Measurements from ENCODE around the gene COL4A2.
"Not testable (repeated sequence)": the region's sequence is repeated elsewhere in the genome, so short reads cannot be mapped to it uniquely, and the experiment has no call there.

The COL4A2 gene

DNA sequence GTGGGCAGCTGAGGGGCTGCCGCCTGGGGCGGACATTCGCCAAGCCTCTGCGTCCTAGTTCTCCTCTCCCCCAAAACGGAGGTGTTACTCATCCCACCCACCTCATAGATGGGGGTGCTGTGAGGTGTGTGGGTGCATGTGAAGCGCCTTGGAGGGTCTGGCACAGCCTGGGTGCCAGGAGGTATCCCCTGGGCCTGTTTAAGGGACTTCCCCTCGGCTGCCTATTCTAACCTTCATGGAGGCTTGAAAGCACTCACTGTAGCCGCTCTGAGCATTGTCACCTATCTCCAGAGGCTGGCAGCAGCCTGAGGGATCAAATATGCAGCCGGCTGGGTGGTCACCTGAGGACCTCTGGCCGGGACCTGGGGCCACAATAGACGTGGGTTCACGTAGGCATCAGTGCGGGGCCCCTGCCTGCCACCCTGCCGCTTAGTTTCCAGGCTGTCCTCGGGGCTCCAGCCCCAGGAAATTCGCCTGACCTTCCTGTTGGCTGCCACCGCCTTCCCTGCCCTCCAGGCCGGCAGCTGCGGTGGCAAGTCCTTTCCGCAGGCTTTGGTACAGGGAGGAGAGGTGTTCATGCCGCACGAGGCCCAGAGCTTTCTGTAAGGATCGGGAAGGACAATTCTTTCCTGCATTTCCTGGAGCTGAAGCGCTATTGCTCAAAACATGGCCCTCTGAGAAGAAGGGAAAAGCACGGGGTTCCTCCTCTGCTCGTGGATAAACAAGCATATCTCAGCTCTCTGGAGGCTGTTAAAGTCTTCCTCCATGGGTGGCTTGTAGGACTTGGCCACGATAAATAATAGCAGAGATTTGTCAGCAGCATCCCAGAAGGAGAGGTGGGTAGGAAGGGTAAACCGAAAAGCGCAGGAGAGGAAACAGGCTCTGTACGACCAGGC is 4.6 kb downstream of the COL4A2 start:
- Mint-ChIP-seq H3K9me3 (no peaks in the 10 kb centered on the region), H3K4me3 (peak overlapping the region in 2 of 3 experiments; percentile 7 to 53), H3K36me3 (ENCODE audit: low read depth) (peaks cover 29% of the 10 kb centered on the region), H3K4me1 (peaks cover 50% of the 10 kb centered on the region), H3K27ac (peak overlapping the region in 2 of 3 experiments; percentile 20 to 47), H3K27me3 (ENCODE audit: low read depth) (no peaks in the 10 kb centered on the region)
- TF ChIP-seq, protein P1, sequence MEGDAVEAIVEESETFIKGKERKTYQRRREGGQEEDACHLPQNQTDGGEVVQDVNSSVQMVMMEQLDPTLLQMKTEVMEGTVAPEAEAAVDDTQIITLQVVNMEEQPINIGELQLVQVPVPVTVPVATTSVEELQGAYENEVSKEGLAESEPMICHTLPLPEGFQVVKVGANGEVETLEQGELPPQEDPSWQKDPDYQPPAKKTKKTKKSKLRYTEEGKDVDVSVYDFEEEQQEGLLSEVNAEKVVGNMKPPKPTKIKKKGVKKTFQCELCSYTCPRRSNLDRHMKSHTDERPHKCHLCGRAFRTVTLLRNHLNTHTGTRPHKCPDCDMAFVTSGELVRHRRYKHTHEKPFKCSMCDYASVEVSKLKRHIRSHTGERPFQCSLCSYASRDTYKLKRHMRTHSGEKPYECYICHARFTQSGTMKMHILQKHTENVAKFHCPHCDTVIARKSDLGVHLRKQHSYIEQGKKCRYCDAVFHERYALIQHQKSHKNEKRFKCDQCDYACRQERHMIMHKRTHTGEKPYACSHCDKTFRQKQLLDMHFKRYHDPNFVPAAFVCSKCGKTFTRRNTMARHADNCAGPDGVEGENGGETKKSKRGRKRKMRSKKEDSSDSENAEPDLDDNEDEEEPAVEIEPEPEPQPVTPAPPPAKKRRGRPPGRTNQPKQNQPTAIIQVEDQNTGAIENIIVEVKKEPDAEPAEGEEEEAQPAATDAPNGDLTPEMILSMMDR (IDR thresholded peaks at IDR 0.05; ENCODE audit: unreplicated experiment in 3 of 3) = no peak

DNA sequence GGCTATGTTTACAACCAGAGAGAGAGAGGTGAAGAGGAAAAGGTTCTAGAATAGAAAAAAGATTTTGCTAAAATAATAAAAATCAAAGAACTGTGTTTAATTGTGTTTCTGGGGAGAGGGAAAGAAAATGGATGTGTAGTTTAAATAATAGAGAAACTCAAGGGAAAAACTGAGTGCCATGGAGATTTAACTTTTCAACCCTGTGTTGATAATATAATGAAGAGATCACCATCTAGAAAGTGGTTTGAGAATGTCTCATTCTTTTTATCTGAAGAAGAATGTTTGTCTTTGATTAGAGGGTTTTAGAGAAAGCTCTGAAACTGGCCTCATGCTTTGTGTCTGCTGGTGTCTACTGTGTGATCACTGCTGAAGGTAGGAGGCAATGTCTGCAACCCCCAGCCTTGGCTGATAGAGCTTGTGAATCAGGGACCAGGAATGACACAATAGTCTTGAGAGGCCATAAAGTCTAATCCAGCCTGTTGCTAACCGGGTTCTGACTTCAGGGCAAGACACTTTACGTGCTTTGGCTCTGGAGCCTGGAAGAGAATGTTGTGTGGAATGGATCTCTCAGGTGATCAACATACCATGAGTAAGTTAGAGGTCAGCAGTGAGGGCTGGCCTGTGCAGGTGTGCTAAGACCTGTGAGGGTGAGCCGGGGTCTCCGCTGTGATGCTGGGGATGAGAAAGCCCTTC is 5.4 kb downstream of the COL4A2 start:
- Mint-ChIP-seq H3K27me3 (ENCODE audit: low read depth) (no peaks in the 10 kb centered on the region), H3K4me1 (peaks cover 50% of the 10 kb centered on the region), H3K36me3 (ENCODE audit: low read depth) (peaks cover 35% of the 10 kb centered on the region), H3K9me3 (no peaks in the 10 kb centered on the region), H3K27ac (peak overlapping the region; percentile 20 to 65 (median 47)), H3K4me3 (peak overlapping the region; percentile 12 to 53 (median 33))
- TF ChIP-seq, protein P1 (IDR thresholded peaks at IDR 0.05; ENCODE audit: unreplicated experiment in 3 of 3) = no peak

DNA sequence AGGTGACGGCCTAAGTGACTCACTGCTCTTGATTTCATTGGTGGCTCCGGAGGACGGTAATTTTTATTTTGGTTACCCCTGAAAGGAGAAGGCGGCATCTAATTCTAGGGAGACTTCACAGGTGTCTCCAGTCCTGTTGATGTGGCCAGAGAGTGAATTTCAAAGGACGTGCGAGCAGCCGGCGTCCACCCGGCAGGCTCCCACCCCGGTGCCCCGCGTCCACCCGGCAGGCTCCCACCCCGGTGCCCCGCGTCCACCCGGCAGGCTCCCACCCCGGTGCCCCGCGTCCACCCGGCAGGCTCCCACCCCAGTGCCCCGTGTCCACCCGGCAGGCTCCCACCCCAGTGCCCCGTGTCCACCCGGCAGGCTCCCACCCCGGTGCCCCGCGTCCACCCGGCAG is 6.2 kb downstream of the COL4A2 start:
- Mint-ChIP-seq H3K4me1 (peaks cover 50% of the 10 kb centered on the region), H3K36me3 (ENCODE audit: low read depth) (peaks cover 35% of the 10 kb centered on the region), H3K27ac (peak overlapping the region in 2 of 3 experiments; percentile 20 to 65)
- not testable (repeated sequence) for H3K4me3 Mint-ChIP-seq; H3K9me3 Mint-ChIP-seq; H3K27me3 Mint-ChIP-seq (ENCODE audit: low read depth)

DNA sequence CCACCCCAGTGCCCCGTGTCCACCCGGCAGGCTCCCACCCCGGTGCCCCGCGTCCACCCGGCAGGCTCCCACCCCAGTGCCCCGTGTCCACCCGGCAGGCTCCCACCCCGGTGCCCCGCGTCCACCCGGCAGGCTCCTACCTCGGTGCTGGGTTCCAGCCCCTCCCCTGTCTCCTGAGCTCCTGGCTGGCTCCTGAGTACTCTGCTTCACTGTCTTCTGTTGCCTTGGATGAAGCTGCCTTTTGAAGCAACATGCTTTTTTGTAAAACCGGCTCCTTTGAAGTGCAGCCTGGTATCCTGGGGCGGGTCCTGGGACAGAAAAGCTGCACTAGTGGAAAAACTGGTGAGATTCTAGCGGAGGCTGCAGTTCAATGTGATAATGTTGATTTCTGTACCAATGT is 6.6 kb downstream of the COL4A2 start:
- H3K9me3 Mint-ChIP-seq; H3K27me3 Mint-ChIP-seq (ENCODE audit: low read depth): not testable (repeated sequence)
- Mint-ChIP-seq H3K4me1 (peaks cover 45% of the 10 kb centered on the region), H3K4me3 (peak overlapping the region in 2 of 3 experiments; percentile 12 to 46), H3K27ac (peak overlapping the region; percentile 3 to 57 (median 4)), H3K36me3 (ENCODE audit: low read depth) (peaks cover 35% of the 10 kb centered on the region)

DNA sequence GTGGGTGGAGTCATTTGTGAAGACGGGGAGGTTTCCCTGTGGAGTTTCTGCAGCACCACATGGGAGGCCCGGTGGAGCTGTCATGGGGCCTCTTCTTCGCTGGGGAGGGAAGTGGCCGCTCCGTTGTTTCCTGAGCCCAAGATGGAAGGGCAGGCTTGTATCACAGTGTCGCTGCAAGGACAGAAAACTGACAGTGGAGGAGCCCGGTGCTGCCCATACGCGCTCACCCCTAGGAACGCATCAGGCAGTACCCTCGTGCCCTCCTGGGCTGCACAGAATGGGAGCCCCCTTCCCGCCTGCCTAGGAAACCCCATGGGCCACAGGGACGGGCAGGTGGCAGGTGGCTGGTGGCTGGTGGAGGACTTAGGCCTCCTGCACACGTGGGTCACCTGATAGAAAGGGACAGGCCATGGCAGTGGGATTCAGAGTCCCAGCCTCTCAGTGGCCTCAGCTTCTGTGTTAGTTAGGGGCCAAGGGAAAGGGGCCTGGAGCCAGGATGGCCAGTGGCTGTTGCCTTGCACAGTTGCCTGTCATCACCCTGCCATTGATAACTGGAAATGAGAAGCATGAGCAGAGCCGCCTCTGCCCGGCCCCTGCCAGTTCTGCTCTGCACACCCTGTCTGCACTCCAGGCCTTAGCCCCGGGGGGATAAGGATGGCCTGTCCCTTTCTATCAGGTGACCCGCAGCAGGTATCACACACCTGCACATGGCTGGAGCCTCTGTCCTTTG is 7.6 kb downstream of the COL4A2 start:
- TF ChIP-seq, protein P1 (IDR thresholded peaks at IDR 0.05; ENCODE audit: unreplicated experiment in 3 of 3) = no peak
- no peaks in the 10 kb centered on the region for H3K9me3 Mint-ChIP-seq
- H3K4me1 Mint-ChIP-seq = peaks cover 42% of the 10 kb centered on the region
- no peaks in the 10 kb centered on the region for H3K27me3 Mint-ChIP-seq (ENCODE audit: low read depth)
- no peak overlapping the region for H3K4me3 Mint-ChIP-seq
- H3K27ac Mint-ChIP-seq = peak overlapping the region in 2 of 3 experiments; percentile 49 to 57
- peaks cover 35% of the 10 kb centered on the region for H3K36me3 Mint-ChIP-seq (ENCODE audit: low read depth)

DNA sequence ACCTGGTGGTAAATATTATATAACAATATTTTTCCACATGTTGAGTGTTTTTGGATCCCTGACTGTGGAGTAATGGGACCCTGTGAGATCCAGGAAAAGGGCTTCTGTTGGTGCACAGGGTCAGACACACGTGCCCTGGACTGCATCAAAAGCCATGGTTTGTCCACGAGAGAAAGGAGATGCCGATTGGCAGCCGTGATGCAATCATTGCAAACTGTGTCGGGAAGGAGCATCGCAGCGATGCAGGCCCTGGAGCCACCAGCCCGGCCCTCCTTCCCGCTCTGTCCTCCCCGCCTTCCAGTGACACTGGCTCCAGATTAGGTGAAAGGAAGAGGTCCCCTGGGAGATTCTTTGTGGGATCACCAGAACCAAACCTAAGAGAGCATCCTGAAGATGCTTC is 9.1 kb downstream of the COL4A2 start:
- Mint-ChIP-seq H3K4me3 (no peak overlapping the region), H3K4me1 (peaks cover 34% of the 10 kb centered on the region), H3K27me3 (ENCODE audit: low read depth) (no peaks in the 10 kb centered on the region), H3K27ac (peak overlapping the region in 1 of 3 experiments; percentile 87), H3K9me3 (no peaks in the 10 kb centered on the region), H3K36me3 (ENCODE audit: low read depth) (peaks cover 33% of the 10 kb centered on the region)
- TF ChIP-seq, protein P1 (IDR thresholded peaks at IDR 0.05; ENCODE audit: unreplicated experiment in 3 of 3) = no peak
